PC-9 (cell line): Measurements from ENCODE around the gene MSI2. TPM values are rescaled to one million over a fixed set of nuclear protein-coding genes. Genes with fewer than 3 reads are reported as not detected.

Experiments
- BruUV-seq: library from RNA; stranded (reverse); fragments of 400-500 nt; replicated peaks from 2 replicates; lab custom pipeline; 2021; lab: Mats Ljungman, UMichigan
- CTCF ChIA-PET: fragments of 300-600 bp; sonication (Branson Sonifier 250); formaldehyde crosslinking; loops from one replicate; lab custom pipeline; 2022; ENCODE audit warnings: antibody characterized with exemption; lab: Charles Lee
- POLR2A ChIA-PET: fragments of 300-600 bp; sonication (Branson Sonifier 250); formaldehyde crosslinking; loops from one replicate; lab custom pipeline; 2022; ENCODE audit warnings: antibody characterized with exemption; ENCODE audit not compliant: unreplicated experiment; lab: Charles Lee
- DNase-seq, 2 experiments: peaks; one replicate each; pipeline versions ENCODE4 v3.0.0 to v3.0.0-alpha.2; 2015 to 2022; ENCODE audit warnings: mixed read lengths in 1 of 2
- H2AFZ ChIP-seq: fragments of 200-600 bp; sonication (generic); 2 replicates; pipeline ENCODE4 v1.8.1; 2017; ENCODE audit warnings: antibody characterized with exemption
- H3F3A ChIP-seq: fragments of 200-600 bp; sonication (generic); 2 replicates; pipeline ENCODE4 v1.8.1; 2017; ENCODE audit warnings: antibody characterized with exemption, mild to moderate bottlenecking, low read depth; ENCODE audit not compliant: insufficient read depth
- H3K27ac ChIP-seq: fragments of 200-600 bp; sonication (generic); 2 replicates; pipeline ENCODE4 v1.6.1; 2016; ENCODE audit warnings: mixed run types
- H3K27me3 ChIP-seq: fragments of 200-600 bp; sonication (generic); 2 replicates; pipeline ENCODE4 v1.6.1; 2016; ENCODE audit warnings: low read depth, mixed run types; ENCODE audit not compliant: insufficient read depth
- H3K36me3 ChIP-seq: fragments of 200-600 bp; sonication (generic); 2 replicates; pipeline ENCODE4 v1.6.1; 2016; ENCODE audit warnings: low read depth, mixed run types
- H3K4me1 ChIP-seq: fragments of 200-600 bp; sonication (generic); replicated peaks from 2 replicates; pipeline ENCODE4 v1.6.1; 2016; ENCODE audit warnings: mixed run types; ENCODE audit not compliant: insufficient read depth
- H3K4me2 ChIP-seq: fragments of 200-600 bp; sonication (generic); 2 replicates; pipeline ENCODE4 v1.6.1; 2017; ENCODE audit warnings: mixed run types
- H3K4me3 ChIP-seq: fragments of 200-600 bp; sonication (generic); 2 replicates; pipeline ENCODE4 v1.6.1; 2016; ENCODE audit warnings: mixed run types
- H3K79me2 ChIP-seq: fragments of 200-600 bp; sonication (generic); 2 replicates; pipeline ENCODE4 v1.6.1; 2017; ENCODE audit warnings: low read depth, mixed run types
- H3K9me2 ChIP-seq: fragments of 200-600 bp; sonication (generic); 2 replicates; pipeline ENCODE4 v1.8.1; 2017; ENCODE audit warnings: mild to moderate bottlenecking; ENCODE audit not compliant: insufficient read depth
- H3K9me3 ChIP-seq: fragments of 200-600 bp; sonication (generic); 2 replicates; pipeline ENCODE4 v1.8.1; 2016; ENCODE audit warnings: low read depth; ENCODE audit not compliant: insufficient read depth
- H4K20me1 ChIP-seq: fragments of 200-600 bp; sonication (generic); 2 replicates; pipeline ENCODE4 v1.8.1; 2017; ENCODE audit not compliant: insufficient read depth
- CTCF ChIP-seq: fragments of 200-600 bp; sonication (generic); conservative IDR thresholded peaks from 2 replicates; pipeline ENCODE4 v1.6.1; 2017; ENCODE audit warnings: mixed run types, antibody characterized with exemption, mild to moderate bottlenecking, moderate library complexity
- EZH2 ChIP-seq: fragments of 200-600 bp; sonication (generic); IDR thresholded peaks from 2 replicates; pipeline ENCODE4 v1.8.0; 2017; ENCODE audit warnings: antibody characterized with exemption, low read depth
- intact Hi-C: fragments of 100-400 bp; cut with micrococcal nuclease; formaldehyde crosslinking; loops from one replicate; pipeline ENCODE4 v1.10.0; 2022; ENCODE audit not compliant: unreplicated experiment
- total RNA-seq: library from RNA; stranded (reverse); gene quantifications from 2 replicates; pipeline ENCODE4 v1.2.3, GENCODE V29; 2021

Gene MSI2
- total RNA-seq, 1 experiment from 2014 or later, result 15.7 TPM

- Histone ChIP-seq H3K27me3 (no peaks in the 10 kb centered on the region), H3K4me1 (peaks cover 10% of the 10 kb centered on the region), H3K9me2 (no peaks in the 10 kb centered on the region), H3K36me3 (no peaks in the 10 kb centered on the region), H2AFZ (no peak overlapping the region), H3K27ac (no peak overlapping the region), H3F3A (peaks cover 3% of the 10 kb centered on the region; the same call in 1 of the 2 replicates), H4K20me1 (no peaks in the 10 kb centered on the region), H3K4me2 (no peak overlapping the region), H3K9me3 (no peaks in the 10 kb centered on the region), H3K4me3 (no peak overlapping the region), H3K79me2 (no peaks in the 10 kb centered on the region)
- no TSS peak for BruUV-seq
- no peak for TF ChIP-seq CTCF
- no peak for TF ChIP-seq EZH2
- intact Hi-C loops, result no loop called here
- POLR2A ChIA-PET, result no interaction called here
- DNase-seq, result no peak
- CTCF ChIA-PET, result no interaction called here
Observed at GRCh38 chr17:57363998-57364643, 107.8 kb downstream of the MSI2 start.

- H4K20me1 ChIP-seq, result no peaks in the 10 kb centered on the region
- TF ChIP-seq CTCF (no peak), EZH2 (no peak)
- peaks cover 23% of the 10 kb centered on the region for H3K4me1 ChIP-seq
- no peak overlapping the region for H3K27ac ChIP-seq
- no peaks in the 10 kb centered on the region for H3K79me2 ChIP-seq
- H3F3A ChIP-seq, result peaks cover 13% of the 10 kb centered on the region
- no TSS peak for BruUV-seq
- ChIA-PET CTCF (interaction anchor here (0.6 kb wide), 1 partner anchor 107 kb away, joined by 3 read pairs; no protein-coding TSS in a partner anchor), POLR2A (no interaction called here)
- H3K9me3 ChIP-seq, result no peaks in the 10 kb centered on the region
- DNase-seq, result no peak
- H3K27me3 ChIP-seq, result no peaks in the 10 kb centered on the region
- intact Hi-C loops, result no loop called here
- H3K4me3 ChIP-seq, result no peak overlapping the region
- H2AFZ ChIP-seq, result no peak overlapping the region
- H3K9me2 ChIP-seq, result no peaks in the 10 kb centered on the region
- H3K36me3 ChIP-seq, result no peaks in the 10 kb centered on the region
- H3K4me2 ChIP-seq, result no peak overlapping the region
Observed at GRCh38 chr17:57365420-57365819, 109.1 kb downstream of the MSI2 start.

GRCh38 chr17:57366177-57366557 lies 109.8 kb downstream of the MSI2 start:
- Histone ChIP-seq H3K4me1 (peaks cover 30% of the 10 kb centered on the region), H3K27me3 (no peaks in the 10 kb centered on the region), H3K79me2 (no peaks in the 10 kb centered on the region), H4K20me1 (no peaks in the 10 kb centered on the region), H3K9me2 (no peaks in the 10 kb centered on the region), H2AFZ (no peak overlapping the region), H3K4me2 (no peak overlapping the region), H3K9me3 (no peaks in the 10 kb centered on the region), H3K4me3 (no peak overlapping the region), H3F3A (peaks cover 13% of the 10 kb centered on the region), H3K36me3 (no peaks in the 10 kb centered on the region), H3K27ac (no peak overlapping the region)
- no peak for DNase-seq
- ChIA-PET CTCF (no interaction called here), POLR2A (no interaction called here)
- TF ChIP-seq CTCF, result no peak
- TF ChIP-seq EZH2, result no peak
- intact Hi-C loops, result no loop called here
- no TSS peak for BruUV-seq
